Thyroid gland (tissue), 4 donors: ENCODE measurements around the gene NMS. TPM values are rescaled to one million over a fixed set of nuclear protein-coding genes. Genes with fewer than 3 reads are reported as not detected.

Experiments used
- DNase-seq, 2 donors: peaks; one replicate each; pipeline ENCODE4 v3.0.0-alpha.2; 2019
- H3K27ac ChIP-seq, 3 donors: fragments of 200-600 bp; sonication (generic); 1 replicate in 2 of 3; 2 replicates in 1 of 3; pipeline ENCODE4 v1.5.1; 2016 to 2019; ENCODE audit warnings: mild to moderate bottlenecking in 1 of 3, moderate library complexity in 1 of 3
- H3K27me3 ChIP-seq: fragments of 200-600 bp; sonication (generic); one replicate; pipeline ENCODE4 v1.5.1; 2019
- H3K36me3 ChIP-seq, 2 donors: fragments of 200-600 bp; sonication (generic); one replicate each; pipeline ENCODE4 v1.5.1; 2016 to 2019
- H3K4me1 ChIP-seq, 2 donors: fragments of 200-600 bp; sonication (generic); one replicate each; pipeline ENCODE4 v1.5.1; 2017 to 2019
- H3K4me3 ChIP-seq, 3 donors: fragments of 200-600 bp; sonication (generic); replicated peaks in 1 of 3; 1 replicate in 2 of 3; 2 replicates in 1 of 3; pipeline ENCODE4 v1.5.1; 2016; ENCODE audit warnings: mild to moderate bottlenecking in 1 of 3
- H3K9me3 ChIP-seq: fragments of 200-600 bp; sonication (generic); one replicate; pipeline ENCODE4 v1.5.1; 2017
- POLR2A ChIP-seq, 2 donors: fragments of 450-650 bp; IDR thresholded peaks; one replicate each; pipeline ENCODE4 v1.6.1; 2017; ENCODE audit warnings: antibody characterized with exemption in 2 of 2, mild to moderate bottlenecking in 2 of 2, moderate library complexity in 1 of 2
- WGBS, 2 donors: methylation state at CpG; one replicate each; pipeline ENCODE4 v1.1.5; 2017; 5-methylcytosine and 5-hydroxymethylcytosine counted together
- intact Hi-C: fragments of 100-400 bp; cut with DNase I; formaldehyde crosslinking; loops from one replicate; pipeline ENCODE4 v1.15.1; 2023
- total RNA-seq, 4 donors: library from RNA; depleted of rRNA; stranded (reverse); fragments of >200 nt; gene quantifications; one replicate each; pipeline ENCODE4 v1.2.3, GENCODE V29; 2016
- TF ChIP-seq, protein P1 (sequence below), 6 experiments: fragments of 200-600 bp in 3 of 6; fragments of 450-650 bp in 3 of 6; sonication (generic) in 3 of 6; IDR thresholded peaks; one replicate each; pipeline ENCODE4 v1.5.1; 2016 to 2019; ENCODE audit warnings: antibody characterized with exemption in 6 of 6, mild to moderate bottlenecking in 2 of 6, inconsistent platforms in 1 of 6, moderate library complexity in 1 of 6

Gene NMS
- total RNA-seq, 4 donors from 2014 or later: not detected

DNA sequence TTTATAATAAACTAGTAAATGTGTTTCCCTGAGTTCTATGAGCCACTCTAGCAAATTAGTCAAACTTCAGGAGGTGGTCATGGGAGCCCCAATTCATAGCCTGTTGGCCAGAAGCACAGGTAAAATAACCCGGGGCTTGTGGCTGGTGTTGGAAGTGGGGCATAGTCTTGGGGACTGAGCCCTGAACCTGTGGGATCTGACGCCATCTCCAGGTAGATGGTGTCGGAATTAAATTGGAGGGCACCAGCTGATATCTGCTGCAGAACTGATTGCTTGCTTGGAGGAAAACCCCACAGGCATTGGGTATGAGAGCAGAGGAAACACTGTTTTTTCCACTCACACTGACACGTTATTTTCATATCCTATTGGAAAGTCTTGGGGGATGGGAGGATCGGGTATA lies 14.1 kb downstream of the NMS start:
- H3K4me3 ChIP-seq: no peak overlapping the region
- no peaks in the 10 kb centered on the region for H3K27me3 ChIP-seq
- no peaks in the 10 kb centered on the region for H3K9me3 ChIP-seq
- no peak overlapping the region for H3K27ac ChIP-seq
- no peaks in the 10 kb centered on the region for H3K4me1 ChIP-seq
- DNase-seq: no peak
- H3K36me3 ChIP-seq: no peaks in the 10 kb centered on the region
- intact Hi-C loops: no loop called here
- TF ChIP-seq, protein P1, sequence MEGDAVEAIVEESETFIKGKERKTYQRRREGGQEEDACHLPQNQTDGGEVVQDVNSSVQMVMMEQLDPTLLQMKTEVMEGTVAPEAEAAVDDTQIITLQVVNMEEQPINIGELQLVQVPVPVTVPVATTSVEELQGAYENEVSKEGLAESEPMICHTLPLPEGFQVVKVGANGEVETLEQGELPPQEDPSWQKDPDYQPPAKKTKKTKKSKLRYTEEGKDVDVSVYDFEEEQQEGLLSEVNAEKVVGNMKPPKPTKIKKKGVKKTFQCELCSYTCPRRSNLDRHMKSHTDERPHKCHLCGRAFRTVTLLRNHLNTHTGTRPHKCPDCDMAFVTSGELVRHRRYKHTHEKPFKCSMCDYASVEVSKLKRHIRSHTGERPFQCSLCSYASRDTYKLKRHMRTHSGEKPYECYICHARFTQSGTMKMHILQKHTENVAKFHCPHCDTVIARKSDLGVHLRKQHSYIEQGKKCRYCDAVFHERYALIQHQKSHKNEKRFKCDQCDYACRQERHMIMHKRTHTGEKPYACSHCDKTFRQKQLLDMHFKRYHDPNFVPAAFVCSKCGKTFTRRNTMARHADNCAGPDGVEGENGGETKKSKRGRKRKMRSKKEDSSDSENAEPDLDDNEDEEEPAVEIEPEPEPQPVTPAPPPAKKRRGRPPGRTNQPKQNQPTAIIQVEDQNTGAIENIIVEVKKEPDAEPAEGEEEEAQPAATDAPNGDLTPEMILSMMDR (IDR thresholded peaks at IDR 0.05): no peak
- TF ChIP-seq POLR2A (IDR thresholded peaks at IDR 0.05): no peak
- WGBS, 2 donors: 79 to 84% methylated on average over 5 of the region's 5 CpGs

DNA sequence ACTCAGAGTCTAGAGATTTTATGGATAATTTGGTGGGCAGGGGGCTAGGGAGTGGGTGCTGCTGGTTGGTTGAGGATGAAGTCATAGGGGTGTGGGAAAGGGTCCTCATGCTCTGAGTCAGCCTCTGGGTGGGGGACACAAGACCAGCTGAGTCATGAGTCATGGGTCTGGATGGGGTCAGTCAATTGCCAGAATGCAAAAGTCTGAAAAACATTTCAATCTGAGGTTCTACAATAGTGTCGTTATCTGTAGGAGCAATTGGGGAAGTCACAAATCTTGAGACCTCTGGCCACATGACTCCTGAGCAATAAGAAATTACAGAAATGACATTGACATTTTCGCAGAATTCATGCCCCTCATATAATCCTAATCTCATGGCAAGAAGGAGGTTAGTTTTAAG lies 15.1 kb downstream of the NMS start:
- no peaks in the 10 kb centered on the region for H3K27me3 ChIP-seq
- WGBS, 2 donors: 95 to 100% methylated on average over 2 of the region's 2 CpGs
- H3K27ac ChIP-seq: no peak overlapping the region
- H3K36me3 ChIP-seq: no peaks in the 10 kb centered on the region
- intact Hi-C loops: no loop called here
- no peak for TF ChIP-seq POLR2A (IDR thresholded peaks at IDR 0.05)
- TF ChIP-seq, protein P1 (IDR thresholded peaks at IDR 0.05): no peak
- no peaks in the 10 kb centered on the region for H3K9me3 ChIP-seq
- no peak overlapping the region for H3K4me3 ChIP-seq
- DNase-seq: no peak
- H3K4me1 ChIP-seq: no peaks in the 10 kb centered on the region

DNA sequence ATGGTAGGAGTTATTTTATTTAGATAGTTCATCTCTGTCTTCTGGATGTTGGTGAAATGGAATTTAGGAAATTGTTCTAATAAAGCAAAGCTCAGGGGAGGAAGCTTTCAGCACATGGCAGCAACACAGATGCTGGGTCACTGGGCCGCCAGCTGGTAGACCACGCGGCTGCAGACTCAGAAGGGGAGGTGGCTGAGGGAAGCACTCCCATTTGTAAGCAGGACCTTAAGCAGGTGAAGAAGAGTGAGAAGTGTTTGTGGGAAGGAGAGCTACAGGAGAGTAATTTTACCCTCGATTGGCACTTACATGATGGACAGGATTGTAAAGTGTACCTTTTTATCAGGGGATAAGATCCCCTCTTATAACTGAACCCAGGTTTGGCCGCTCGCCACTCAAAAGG lies 24.4 kb downstream of the NMS start:
- intact Hi-C loops: no loop called here
- Histone ChIP-seq H3K9me3 (no peaks in the 10 kb centered on the region), H3K4me1 (no peaks in the 10 kb centered on the region), H3K27ac (no peak overlapping the region), H3K4me3 (no peak overlapping the region), H3K27me3 (no peaks in the 10 kb centered on the region), H3K36me3 (no peaks in the 10 kb centered on the region)
- 40 to 47% methylated on average over 6 of the region's 6 CpGs for WGBS, 2 donors
- no peak for DNase-seq
- TF ChIP-seq, protein P1 (IDR thresholded peaks at IDR 0.05): no peak
- no peak for TF ChIP-seq POLR2A (IDR thresholded peaks at IDR 0.05)

DNA sequence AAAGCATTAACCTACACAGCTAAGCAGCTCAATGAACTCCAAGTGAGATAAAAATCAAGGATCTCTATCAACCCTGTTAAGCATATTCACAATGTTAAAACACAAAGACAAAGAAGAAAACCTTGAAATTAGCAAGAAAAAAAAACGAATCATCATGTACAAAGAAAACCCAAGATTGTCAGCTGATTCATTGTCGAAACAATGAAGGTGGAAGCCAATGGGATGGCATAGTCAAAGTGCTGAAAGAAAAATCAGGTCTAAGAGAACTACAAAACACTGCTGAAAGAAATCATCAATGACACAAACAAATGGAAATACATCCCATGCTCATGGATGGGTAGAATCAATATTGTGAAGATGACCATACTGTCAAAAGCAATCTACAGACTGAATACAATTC lies 32.5 kb downstream of the NMS start:
- TF ChIP-seq, protein P1 (IDR thresholded peaks at IDR 0.05): no peak
- no peak for TF ChIP-seq POLR2A (IDR thresholded peaks at IDR 0.05)
- no peak for DNase-seq
- H3K27me3 ChIP-seq: no peaks in the 10 kb centered on the region
- intact Hi-C loops: no loop called here
- no peaks in the 10 kb centered on the region for H3K9me3 ChIP-seq
- H3K4me1 ChIP-seq: no peaks in the 10 kb centered on the region
- 67 to 85% methylated on average over 2 of the region's 2 CpGs for WGBS, 2 donors
- H3K36me3 ChIP-seq: no peaks in the 10 kb centered on the region
- H3K4me3 ChIP-seq: no peak overlapping the region
- no peak overlapping the region for H3K27ac ChIP-seq

DNA sequence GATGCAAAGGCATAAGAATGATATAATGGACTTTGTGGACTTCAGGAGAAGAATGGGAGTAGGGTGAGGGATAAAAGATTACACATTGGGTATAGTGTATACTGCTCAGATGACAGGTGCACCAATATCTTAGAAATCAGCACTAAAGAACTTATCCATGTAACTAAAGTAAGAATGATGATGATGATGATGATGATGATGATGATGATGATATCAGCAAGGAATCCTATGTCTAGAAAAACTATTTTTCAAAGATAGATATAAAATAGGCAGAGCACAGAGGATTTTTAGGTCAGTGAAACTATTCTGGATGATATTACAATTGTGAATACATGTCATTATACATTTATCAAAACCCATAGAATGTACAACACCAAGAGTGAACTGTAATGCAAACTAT lies 34.3 kb downstream of the NMS start:
- H3K9me3 ChIP-seq: no peaks in the 10 kb centered on the region
- H3K27ac ChIP-seq: no peak overlapping the region
- H3K36me3 ChIP-seq: no peaks in the 10 kb centered on the region
- intact Hi-C loops: no loop called here
- H3K4me3 ChIP-seq: no peak overlapping the region
- no peak for TF ChIP-seq POLR2A (IDR thresholded peaks at IDR 0.05)
- TF ChIP-seq, protein P1 (IDR thresholded peaks at IDR 0.05): no peak
- DNase-seq: no peak
- no peaks in the 10 kb centered on the region for H3K4me1 ChIP-seq
- no peaks in the 10 kb centered on the region for H3K27me3 ChIP-seq
